ENCODE measurements around the gene ZNF442. TPM values are rescaled to one million over a fixed set of nuclear protein-coding genes. Genes with fewer than 3 reads are reported as not detected.

ZNF442 gene
- total and polyA plus RNA-seq, 8 donors = 0.57 to 3.6 (median 1.9) TPM

DNA sequence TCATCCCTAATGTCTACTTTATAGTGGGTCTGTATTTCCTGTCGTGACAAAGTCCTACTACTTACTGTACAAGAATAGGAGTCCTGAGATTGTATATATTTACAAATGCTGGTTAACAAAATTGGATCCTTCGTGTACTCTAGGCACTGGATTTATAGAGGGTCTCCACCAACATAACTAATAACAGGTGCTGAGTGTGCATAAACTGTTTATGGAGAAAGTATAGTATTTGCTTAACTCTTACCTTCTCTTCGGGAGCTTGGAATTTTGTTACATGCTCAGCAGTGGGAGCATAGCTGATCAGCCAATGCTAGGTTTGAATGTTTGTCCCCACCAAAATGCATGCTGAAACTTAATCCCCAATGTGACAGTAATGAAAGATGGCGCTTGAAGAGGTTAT is 12.1 kb downstream of the ZNF442 start:
- no peak for DNase-seq
- H3K4me3 ChIP-seq = no peak overlapping the region
- no peak for FAIRE-seq
- peaks cover 0 to 22% (median 13%) of the 10 kb centered on the region in 3 donors for H3K36me3 ChIP-seq
- intact Hi-C loops (cut with DNase I) = no loop called here
- no peaks in the 10 kb centered on the region for H3K9me3 ChIP-seq
- no peak for ATAC-seq
- no peaks in the 10 kb centered on the region for H3K27me3 ChIP-seq
- WGBS, 2 donors = 94 to 95% methylated on average over 4 of the region's 4 CpGs
- no peak overlapping the region for H3K27ac ChIP-seq
- H3K4me1 ChIP-seq = no peaks in the 10 kb centered on the region
- TF ChIP-seq, protein P1, sequence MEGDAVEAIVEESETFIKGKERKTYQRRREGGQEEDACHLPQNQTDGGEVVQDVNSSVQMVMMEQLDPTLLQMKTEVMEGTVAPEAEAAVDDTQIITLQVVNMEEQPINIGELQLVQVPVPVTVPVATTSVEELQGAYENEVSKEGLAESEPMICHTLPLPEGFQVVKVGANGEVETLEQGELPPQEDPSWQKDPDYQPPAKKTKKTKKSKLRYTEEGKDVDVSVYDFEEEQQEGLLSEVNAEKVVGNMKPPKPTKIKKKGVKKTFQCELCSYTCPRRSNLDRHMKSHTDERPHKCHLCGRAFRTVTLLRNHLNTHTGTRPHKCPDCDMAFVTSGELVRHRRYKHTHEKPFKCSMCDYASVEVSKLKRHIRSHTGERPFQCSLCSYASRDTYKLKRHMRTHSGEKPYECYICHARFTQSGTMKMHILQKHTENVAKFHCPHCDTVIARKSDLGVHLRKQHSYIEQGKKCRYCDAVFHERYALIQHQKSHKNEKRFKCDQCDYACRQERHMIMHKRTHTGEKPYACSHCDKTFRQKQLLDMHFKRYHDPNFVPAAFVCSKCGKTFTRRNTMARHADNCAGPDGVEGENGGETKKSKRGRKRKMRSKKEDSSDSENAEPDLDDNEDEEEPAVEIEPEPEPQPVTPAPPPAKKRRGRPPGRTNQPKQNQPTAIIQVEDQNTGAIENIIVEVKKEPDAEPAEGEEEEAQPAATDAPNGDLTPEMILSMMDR (IDR thresholded peaks at IDR 0.05) = no peak

GRCh38 chr19:12350890-12351197 is 14.6 kb downstream of the ZNF442 start:
- TF ChIP-seq, protein P1 (IDR thresholded peaks at IDR 0.05) = no peak
- ATAC-seq (no peak), DNase-seq (no peak), FAIRE-seq (no peak)
- Histone ChIP-seq H3K9me3 (no peaks in the 10 kb centered on the region), H3K4me1 (no peaks in the 10 kb centered on the region), H3K4me3 (no peak overlapping the region), H3K36me3 (peaks cover 0 to 22% (median 13%) of the 10 kb centered on the region in 3 donors), H3K27me3 (no peaks in the 10 kb centered on the region), H3K27ac (no peak overlapping the region)
- intact Hi-C loops (cut with DNase I) = no loop called here
- 94% methylated on average over 5 of the region's 5 CpGs for WGBS, 2 donors

GRCh38 chr19:12350185-12350889 is 15.1 kb downstream of the ZNF442 start:
- H3K9me3 ChIP-seq = no peaks in the 10 kb centered on the region
- 96 to 98% methylated on average over 8 of the region's 8 CpGs for WGBS, 2 donors
- no peak for ATAC-seq

DNA sequence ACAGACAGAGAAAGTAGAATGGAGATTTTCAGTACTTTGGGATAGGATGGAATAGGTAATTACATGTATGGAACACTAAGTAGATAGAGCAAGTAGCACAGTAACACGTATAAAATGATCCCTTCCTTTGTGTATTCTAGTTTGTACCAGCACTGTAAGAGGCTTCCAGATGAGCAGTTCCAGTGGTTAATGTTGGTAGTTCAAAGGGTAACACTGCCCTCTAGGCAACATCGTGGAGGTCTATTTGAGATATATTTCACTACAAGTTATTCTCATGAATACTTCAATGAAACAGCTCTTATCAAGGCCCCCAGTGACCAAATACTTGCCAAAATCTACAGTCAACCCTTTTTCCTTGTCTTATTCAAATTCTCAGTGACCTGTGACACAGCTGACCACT is 18.6 kb downstream of the ZNF442 start:
- peaks cover 0 to 21% (median 13%) of the 10 kb centered on the region in 3 donors for H3K36me3 ChIP-seq
- no peak for DNase-seq
- H3K4me1 ChIP-seq = no peaks in the 10 kb centered on the region
- 56 to 59% methylated on average over 2 of the region's 2 CpGs for WGBS, 2 donors
- TF ChIP-seq, protein P1 (IDR thresholded peaks at IDR 0.05) = no peak
- no peaks in the 10 kb centered on the region for H3K27me3 ChIP-seq
- intact Hi-C loops (cut with DNase I) = loop anchor here in 1 of 3 donors (10.0 kb wide), 1 partner anchor 132 kb away; no protein-coding TSS in a partner anchor
- H3K27ac ChIP-seq = no peak overlapping the region
- H3K4me3 ChIP-seq = no peak overlapping the region
- ATAC-seq = peak in 1 of 4 donors; percentile 65
- H3K9me3 ChIP-seq = no peaks in the 10 kb centered on the region
- no peak for FAIRE-seq

More at GRCh38 chr19:12350185-12350889, 15.1 kb downstream of the ZNF442 start:
- Histone ChIP-seq H3K27me3 (no peaks in the 10 kb centered on the region), H3K4me1 (no peaks in the 10 kb centered on the region), H3K36me3 (peaks cover 0 to 22% (median 13%) of the 10 kb centered on the region in 3 donors), H3K4me3 (no peak overlapping the region), H3K27ac (no peak overlapping the region)
- FAIRE-seq = no peak
- TF ChIP-seq, protein P1 (IDR thresholded peaks at IDR 0.05) = no peak
- intact Hi-C loops (cut with DNase I) = no loop called here
- DNase-seq = no peak

DNA sequence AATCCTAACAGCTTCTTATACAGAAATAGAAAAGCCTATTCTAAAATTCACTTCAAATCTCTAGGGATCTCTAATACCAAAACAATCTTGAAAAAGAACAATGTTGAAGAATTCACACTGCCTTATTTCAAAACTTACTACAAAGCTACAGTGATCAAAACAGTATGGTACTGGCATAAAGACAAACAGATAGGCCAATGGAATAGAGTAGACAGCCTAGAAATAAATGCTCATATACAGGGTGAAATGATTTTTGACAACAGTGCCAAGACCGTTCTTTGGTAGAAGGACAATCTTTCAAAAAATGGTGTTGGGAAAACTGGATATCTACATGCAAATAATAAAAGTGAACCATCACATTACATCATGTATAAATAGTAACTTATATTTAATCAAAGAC is 20.3 kb downstream of the ZNF442 start:
- Histone ChIP-seq H3K4me1 (no peaks in the 10 kb centered on the region), H3K36me3 (peaks cover 0 to 4% (median 4%) of the 10 kb centered on the region in 3 donors), H3K27me3 (no peaks in the 10 kb centered on the region), H3K27ac (no peak overlapping the region), H3K4me3 (no peak overlapping the region), H3K9me3 (no peaks in the 10 kb centered on the region)
- TF ChIP-seq, protein P1 (IDR thresholded peaks at IDR 0.05) = no peak
- WGBS, 2 donors = 93 to 97% methylated on average over 1 of the region's 1 CpG
- ATAC-seq (no peak), FAIRE-seq (no peak), DNase-seq (no peak)
- intact Hi-C loops (cut with DNase I) = loop anchor here in 1 of 3 donors (10.0 kb wide), 1 partner anchor 130 kb away; no protein-coding TSS in a partner anchor
